Fibroblast of the aortic adventitia (primary cell): Measurements from ENCODE around the gene LIN37. TPM values are rescaled to one million over a fixed set of nuclear protein-coding genes. Genes with fewer than 3 reads are reported as not detected.

Source experiments
- DNase-seq: peaks from one replicate; pipeline ENCODE4 v3.0.0-alpha.2; 2010; ENCODE audit warnings: low read depth
- H3K4me3 ChIP-seq: 2 replicates; pipeline ENCODE4 v1.5.1; 2011; ENCODE audit warnings: low read depth, mild to moderate bottlenecking, control low read depth, low read length, moderate library complexity
- CTCF ChIP-seq: IDR thresholded peaks from 2 replicates; pipeline ENCODE4 v1.5.1; 2011; ENCODE audit warnings: mild to moderate bottlenecking, low read length, control low read depth, inconsistent platforms; ENCODE audit not compliant: insufficient read depth
- total RNA-seq: library from RNA; depleted of rRNA; stranded (reverse); fragments of >200 nt; gene quantifications from 2 replicates; pipeline ENCODE4 v1.2.3, GENCODE V29; 2012; ENCODE audit warnings: low replicate concordance

LIN37 gene
- total RNA-seq, 1 donor: 15.3 TPM

DNA sequence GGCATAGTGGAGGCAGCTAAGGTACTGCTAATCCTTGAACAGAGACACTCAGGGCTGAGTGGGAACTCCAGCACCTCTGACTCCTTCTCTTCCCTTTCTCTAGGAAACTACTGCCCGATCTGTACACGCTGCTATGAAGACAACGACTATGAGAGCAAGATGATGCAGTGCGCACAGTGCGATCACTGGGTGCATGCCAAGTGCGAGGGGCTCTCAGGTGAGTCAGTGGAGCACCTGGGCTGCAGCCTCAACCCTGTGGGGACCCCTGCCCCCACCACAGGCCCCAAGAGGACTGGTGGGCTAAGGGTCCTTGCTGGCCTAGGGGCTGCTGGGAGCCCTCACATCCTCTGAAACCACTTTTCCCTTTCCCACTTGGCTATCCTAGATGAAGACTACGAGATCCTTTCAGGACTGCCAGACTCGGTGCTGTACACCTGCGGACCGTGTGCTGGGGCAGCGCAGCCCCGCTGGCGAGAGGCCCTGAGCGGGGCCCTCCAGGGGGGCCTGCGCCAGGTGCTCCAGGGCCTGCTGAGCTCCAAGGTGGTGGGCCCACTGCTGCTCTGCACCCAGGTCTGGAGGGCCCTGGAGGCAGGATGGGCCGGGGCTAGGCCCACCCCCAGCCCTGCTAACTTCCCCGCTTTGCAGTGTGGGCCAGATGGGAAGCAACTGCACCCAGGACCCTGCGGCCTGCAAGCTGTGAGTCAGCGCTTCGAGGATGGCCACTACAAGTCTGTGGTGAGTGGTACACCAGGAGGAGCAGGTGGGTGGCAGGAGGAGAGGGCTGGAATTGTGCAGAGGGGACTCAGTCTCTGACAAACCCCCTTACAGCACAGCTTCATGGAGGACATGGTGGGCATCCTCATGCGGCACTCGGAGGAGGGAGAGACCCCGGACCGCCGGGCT lies 21.1 kb upstream of the LIN37 start:
- no peak overlapping the region for H3K4me3 ChIP-seq
- no peak for DNase-seq
- no peak for TF ChIP-seq CTCF

DNA sequence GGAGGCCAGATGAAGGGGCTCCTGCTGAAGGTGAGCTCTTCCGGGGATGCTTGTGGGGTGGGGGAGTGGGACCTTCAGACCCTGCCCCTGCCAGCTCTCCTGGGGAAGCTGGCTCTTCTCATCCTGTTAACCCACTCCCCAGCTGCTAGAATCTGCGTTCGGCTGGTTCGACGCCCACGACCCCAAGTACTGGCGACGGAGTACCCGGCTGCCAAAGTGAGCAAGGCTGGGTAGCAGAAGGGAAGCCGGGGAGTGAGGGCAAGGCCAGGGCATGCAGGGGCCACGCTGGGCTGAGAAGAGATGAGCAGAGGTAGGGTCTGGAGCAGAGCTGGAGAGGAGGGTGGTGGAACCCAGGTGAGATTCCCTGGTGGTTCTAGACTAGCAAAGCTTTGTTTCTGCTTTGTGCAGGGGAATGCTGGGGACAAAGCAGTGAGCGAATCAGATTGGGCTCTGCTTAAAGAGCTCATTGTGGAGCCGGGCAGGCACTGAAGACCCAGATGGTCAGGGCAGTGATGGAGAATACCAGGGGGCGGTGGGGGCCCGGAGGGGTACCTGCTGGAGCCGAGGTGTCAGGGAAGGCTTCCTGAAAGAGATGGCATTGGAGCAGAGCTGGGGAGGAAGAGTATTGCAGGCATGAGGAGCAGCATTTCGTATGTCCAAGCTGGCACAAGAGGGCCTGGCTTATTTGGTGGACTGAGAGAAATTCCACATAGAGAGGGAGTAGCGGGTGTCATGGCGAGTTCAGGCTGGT lies 20.2 kb upstream of the LIN37 start:
- no peak overlapping the region for H3K4me3 ChIP-seq
- no peak for DNase-seq
- no peak for TF ChIP-seq CTCF

DNA sequence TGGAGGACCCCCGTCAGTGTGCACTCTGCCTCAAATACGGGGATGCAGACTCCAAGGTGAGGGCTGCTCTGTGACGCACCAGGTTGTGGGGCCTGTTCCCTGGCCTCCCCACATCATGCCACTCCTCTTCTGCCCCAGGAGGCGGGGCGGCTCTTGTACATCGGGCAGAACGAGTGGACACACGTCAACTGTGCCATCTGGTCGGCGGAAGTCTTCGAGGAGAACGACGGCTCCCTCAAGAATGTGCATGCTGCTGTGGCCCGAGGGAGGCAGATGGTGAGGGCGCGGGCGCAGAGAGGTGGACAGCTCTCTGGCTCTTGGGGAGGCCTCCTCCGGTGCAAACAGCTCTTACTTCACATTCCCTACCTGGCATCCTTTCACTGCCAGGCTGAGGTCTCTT lies 19.4 kb upstream of the LIN37 start:
- no peak for TF ChIP-seq CTCF
- DNase-seq: no peak

GRCh38 chr19:35729763-35730162 lies 18.6 kb upstream of the LIN37 start:
- no peak overlapping the region for H3K4me3 ChIP-seq
- TF ChIP-seq CTCF: no peak
- DNase-seq: no peak

More for the DNA sequence above, 19.4 kb upstream of the LIN37 start:
- H3K4me3 ChIP-seq: no peak overlapping the region

GRCh38 chr19:35730326-35730725 lies 18.1 kb upstream of the LIN37 start:
- no peak overlapping the region for H3K4me3 ChIP-seq
- DNase-seq: no peak
- TF ChIP-seq CTCF: no peak

GRCh38 chr19:35731353-35731752 lies 17.0 kb upstream of the LIN37 start:
- TF ChIP-seq CTCF: no peak
- H3K4me3 ChIP-seq: no peak overlapping the region

More at GRCh38 chr19:35731353-35731752, 17.0 kb upstream of the LIN37 start:
- no peak for DNase-seq
